GM13976 (cell line): ENCODE measurements around the gene CCDC50.

Experiments used
- DNase-seq: peaks from one replicate; pipeline ENCODE4 v3.0.0; 2012; ENCODE audit warnings: low spot score
- in situ Hi-C: fragments of 300-500 bp; cut with MboI; formaldehyde crosslinking; loops from one replicate; pipeline ENCODE4 v1.12.0; 2022; ENCODE audit warnings: low sequenced_read_pairs, mixed read lengths, inconsistent platforms; ENCODE audit not compliant: unreplicated experiment
- TF ChIP-seq, protein P1 (sequence below): IDR thresholded peaks from 2 replicates; pipeline ENCODE4 v1.5.1; 2012; ENCODE audit warnings: borderline replicate concordance, mild to moderate bottlenecking; ENCODE audit not compliant: insufficient read depth; ENCODE audit errors: extremely low read depth, missing control alignments, control extremely low read depth

Gene CCDC50

DNA sequence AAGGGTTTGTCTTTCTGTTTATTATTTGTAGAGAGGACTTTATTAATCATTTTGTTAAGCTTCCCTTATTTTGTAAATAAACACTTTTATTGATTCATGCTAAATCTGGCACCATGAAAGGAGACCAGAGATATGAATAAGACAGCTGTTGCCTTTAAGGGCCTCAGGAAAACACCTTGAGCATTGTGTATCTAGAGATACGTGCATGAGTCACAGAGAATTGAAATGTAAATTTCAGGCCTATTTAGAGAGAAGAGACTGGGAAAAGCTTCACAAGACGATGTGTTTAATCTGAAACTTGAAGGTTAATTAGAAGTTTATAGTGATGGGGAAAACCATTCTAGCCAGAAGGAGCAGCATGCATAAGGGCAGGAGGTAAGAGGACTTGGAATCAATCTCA, 29.7 kb downstream of the CCDC50 start:
- TF ChIP-seq, protein P1, sequence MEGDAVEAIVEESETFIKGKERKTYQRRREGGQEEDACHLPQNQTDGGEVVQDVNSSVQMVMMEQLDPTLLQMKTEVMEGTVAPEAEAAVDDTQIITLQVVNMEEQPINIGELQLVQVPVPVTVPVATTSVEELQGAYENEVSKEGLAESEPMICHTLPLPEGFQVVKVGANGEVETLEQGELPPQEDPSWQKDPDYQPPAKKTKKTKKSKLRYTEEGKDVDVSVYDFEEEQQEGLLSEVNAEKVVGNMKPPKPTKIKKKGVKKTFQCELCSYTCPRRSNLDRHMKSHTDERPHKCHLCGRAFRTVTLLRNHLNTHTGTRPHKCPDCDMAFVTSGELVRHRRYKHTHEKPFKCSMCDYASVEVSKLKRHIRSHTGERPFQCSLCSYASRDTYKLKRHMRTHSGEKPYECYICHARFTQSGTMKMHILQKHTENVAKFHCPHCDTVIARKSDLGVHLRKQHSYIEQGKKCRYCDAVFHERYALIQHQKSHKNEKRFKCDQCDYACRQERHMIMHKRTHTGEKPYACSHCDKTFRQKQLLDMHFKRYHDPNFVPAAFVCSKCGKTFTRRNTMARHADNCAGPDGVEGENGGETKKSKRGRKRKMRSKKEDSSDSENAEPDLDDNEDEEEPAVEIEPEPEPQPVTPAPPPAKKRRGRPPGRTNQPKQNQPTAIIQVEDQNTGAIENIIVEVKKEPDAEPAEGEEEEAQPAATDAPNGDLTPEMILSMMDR, result no peak
- DNase-seq, result no peak
- in situ Hi-C loops, result no loop called here

DNA sequence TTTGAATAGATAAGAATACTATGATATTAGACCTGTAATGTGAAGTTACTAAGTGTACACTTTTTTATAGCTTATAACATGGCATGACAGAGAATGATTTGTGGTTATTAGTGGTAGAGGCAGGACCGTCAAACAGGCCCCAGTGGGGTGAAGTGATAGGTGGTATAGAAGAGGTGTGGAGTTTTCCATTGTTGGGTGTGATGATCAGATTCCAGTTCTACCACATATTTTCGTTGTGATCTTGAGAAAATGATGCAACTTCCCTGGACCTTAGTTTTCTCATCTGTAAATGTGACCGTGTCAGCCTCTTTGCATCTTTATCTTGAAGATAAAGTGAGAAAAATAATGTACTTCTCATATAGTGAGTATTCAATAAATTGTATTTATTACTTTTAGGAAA, 31.4 kb downstream of the CCDC50 start:
- in situ Hi-C loops, result no loop called here
- no peak for DNase-seq
- TF ChIP-seq, protein P1, result no peak

DNA sequence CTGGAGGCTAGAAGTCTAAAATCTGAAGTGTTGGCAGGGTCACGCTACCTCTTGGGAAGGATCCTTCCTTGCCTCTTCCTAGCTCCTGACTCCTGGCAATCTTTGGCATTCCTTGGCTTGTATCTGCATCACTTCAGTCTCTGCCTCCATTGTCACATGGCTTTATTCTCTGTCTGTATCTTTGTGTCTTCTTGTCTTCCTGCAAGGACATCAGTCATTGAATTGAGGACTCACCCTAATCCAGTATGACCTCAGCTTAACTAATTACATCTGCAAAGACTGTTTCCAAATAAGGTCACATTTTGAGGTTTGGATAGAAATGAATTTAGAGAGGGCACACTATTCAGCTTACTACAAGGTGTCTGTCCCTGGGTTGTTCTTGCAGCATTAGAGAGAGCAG, 32.3 kb downstream of the CCDC50 start:
- DNase-seq, result no peak
- TF ChIP-seq, protein P1, result no peak
- in situ Hi-C loops, result no loop called here

DNA sequence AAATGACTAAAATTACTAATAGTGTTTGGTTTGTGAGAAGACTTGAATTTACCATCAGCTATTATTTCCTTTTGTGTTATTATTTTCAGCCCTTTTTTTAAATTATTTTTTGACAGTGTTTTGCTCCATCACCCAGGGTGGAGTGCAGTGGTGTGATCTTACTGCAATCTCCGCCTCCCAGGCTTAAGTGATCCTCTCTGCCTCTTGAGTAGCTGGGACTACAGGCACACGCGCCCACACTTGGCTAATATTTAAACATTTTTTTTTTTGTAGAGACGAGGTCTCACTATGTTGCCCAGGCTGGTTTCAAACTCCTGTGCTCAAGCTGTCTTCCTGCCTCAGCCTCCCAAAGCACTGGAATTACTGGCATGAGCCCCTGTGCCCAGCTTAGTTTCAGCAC, 32.8 kb downstream of the CCDC50 start:
- no peak for DNase-seq
- TF ChIP-seq, protein P1, result no peak
- in situ Hi-C loops, result no loop called here

DNA sequence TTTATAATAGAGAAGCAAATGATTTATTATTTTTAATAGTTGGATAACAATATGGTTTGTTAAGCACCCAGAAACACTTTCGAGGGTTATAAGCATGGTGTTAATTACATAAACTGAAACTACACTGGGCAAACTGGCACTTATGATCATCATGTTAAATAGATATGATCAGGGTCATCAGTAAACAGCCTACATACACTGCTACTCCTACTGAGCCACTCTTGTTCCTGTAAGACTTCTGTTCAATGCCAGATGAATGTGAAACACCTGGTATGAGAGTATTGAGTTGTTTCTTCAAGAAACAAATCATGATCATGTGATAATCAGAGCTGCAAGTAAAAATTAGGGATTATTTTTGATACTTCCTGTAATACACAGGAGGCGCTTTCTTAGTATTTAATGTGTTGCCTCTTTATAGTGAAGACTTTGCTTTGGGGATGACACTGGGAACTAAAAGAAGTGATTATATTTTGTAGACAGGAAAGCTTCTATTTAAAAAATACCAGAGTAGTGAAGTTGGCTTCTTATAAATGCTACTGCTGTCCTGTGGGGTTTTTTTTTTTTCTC, 33.4 kb downstream of the CCDC50 start:
- DNase-seq, result no peak
- in situ Hi-C loops, result no loop called here
- TF ChIP-seq, protein P1, result no peak

DNA sequence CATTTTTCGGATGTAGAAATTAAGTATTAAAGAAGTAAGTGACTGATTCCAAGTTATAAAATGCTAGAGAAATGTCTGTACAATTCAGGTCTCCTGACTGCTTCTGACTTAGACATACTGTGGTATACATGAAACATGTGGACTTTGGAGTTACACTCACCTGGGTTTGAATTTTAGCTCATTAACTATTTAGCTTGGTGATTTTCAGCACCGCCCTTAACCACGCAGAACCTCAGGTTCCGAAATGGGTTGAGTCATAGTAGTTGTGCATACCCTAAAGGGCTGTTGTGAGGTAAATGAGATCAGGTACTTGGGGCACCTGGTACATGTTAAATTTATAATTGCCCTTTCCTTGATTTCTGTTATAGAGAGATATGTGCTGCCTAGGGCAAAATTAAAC, 34.0 kb downstream of the CCDC50 start:
- in situ Hi-C loops, result no loop called here
- TF ChIP-seq, protein P1, result no peak
- DNase-seq, result no peak
